GM10266 (cell line): ENCODE data around the gene GPBP1.
"Not testable (repeated sequence)": the region's sequence is repeated elsewhere in the genome, so short reads cannot be mapped to it uniquely, and the experiment has no call there.

ENCODE experiments used
- DNase-seq: peaks from one replicate; pipeline ENCODE4 v3.0.0; 2012; ENCODE audit errors: extremely low spot score
- TF ChIP-seq, protein P1 (sequence below): IDR thresholded peaks from 2 replicates; pipeline ENCODE4 v1.5.1; 2012; ENCODE audit warnings: mild to moderate bottlenecking, low read depth; ENCODE audit not compliant: control insufficient read depth, insufficient read depth; ENCODE audit errors: missing control alignments

Gene GPBP1

DNA sequence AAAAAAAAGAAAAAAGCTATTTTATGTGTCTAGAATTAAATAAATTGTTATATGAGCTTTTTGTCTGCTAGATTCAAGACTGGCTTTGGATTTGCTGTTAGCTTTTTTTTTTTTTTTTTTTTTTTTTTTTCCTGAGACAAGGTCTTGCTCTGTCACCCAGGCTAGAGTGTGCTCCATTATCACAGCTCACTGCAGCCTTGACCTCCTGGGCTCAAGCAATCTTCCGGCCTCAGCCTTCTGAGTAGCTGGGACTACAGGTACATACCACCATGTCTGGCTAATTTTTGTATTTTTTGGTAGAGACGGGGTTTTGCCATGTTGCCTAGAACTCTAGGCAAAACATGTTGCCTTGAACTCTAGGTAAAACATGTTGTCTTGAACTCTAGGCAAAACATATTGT is 16.7 kb downstream of the GPBP1 start:
- TF ChIP-seq, protein P1, sequence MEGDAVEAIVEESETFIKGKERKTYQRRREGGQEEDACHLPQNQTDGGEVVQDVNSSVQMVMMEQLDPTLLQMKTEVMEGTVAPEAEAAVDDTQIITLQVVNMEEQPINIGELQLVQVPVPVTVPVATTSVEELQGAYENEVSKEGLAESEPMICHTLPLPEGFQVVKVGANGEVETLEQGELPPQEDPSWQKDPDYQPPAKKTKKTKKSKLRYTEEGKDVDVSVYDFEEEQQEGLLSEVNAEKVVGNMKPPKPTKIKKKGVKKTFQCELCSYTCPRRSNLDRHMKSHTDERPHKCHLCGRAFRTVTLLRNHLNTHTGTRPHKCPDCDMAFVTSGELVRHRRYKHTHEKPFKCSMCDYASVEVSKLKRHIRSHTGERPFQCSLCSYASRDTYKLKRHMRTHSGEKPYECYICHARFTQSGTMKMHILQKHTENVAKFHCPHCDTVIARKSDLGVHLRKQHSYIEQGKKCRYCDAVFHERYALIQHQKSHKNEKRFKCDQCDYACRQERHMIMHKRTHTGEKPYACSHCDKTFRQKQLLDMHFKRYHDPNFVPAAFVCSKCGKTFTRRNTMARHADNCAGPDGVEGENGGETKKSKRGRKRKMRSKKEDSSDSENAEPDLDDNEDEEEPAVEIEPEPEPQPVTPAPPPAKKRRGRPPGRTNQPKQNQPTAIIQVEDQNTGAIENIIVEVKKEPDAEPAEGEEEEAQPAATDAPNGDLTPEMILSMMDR = no peak
- no peak for DNase-seq

DNA sequence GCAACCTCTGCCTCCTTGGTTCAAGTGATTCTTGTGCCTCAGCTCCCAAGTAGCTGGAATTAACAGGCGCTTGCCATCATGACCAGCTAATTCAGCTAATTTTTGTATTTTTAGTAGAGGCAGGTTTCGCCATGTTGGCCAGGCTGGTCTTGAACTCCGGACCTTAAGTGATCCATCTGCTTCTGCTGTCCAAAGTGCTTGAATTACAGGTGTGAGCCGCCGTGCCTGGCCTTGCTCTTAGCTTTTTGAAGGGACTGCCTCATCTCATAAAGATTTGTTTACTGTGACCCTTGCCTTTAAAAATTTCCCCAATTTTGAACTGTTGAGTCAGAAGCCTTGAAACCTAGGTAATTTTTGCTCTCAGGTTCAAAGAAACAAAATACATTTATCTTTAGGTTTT is 17.3 kb downstream of the GPBP1 start:
- no peak for DNase-seq
- TF ChIP-seq, protein P1 = no peak

DNA sequence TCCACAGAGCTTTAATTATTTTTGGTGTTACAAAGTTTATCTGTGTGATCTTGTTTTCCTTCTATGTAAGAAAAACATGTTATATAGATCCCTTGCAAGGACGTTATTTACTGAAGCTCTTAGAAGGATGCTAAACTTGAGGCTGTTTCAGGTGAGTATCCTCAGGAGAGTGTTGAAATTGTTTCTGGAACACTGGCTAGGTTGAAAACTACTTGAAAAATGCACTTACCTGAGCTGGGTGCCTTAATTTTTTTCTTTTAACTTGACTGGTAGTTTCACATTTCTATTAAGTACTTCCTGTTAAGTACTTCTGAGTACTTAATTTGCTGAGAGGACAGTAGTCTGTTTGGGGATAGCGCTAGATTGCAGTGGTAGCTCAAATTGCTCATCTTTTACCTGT is 18.1 kb downstream of the GPBP1 start:
- TF ChIP-seq, protein P1 = no peak
- DNase-seq = no peak

DNA sequence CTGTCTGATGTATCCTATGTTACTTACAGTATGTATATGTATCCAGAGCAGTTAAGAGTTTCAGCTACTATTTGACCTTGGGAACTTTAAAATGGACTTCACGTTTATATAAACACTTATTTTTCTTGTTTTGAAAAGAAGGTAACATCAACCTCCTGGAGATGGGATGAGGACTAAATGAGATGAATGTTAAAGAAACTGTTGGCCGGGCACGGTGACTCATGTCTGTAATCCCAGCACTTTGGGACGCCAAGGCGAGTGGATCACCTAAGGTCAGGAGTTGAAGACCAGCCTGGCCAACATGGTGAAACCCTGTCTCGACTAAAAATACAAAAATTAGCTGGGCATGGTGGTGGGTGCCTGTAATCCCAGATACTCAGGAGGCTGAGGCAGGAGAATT is 19.0 kb downstream of the GPBP1 start:
- not testable (repeated sequence) for DNase-seq

DNA sequence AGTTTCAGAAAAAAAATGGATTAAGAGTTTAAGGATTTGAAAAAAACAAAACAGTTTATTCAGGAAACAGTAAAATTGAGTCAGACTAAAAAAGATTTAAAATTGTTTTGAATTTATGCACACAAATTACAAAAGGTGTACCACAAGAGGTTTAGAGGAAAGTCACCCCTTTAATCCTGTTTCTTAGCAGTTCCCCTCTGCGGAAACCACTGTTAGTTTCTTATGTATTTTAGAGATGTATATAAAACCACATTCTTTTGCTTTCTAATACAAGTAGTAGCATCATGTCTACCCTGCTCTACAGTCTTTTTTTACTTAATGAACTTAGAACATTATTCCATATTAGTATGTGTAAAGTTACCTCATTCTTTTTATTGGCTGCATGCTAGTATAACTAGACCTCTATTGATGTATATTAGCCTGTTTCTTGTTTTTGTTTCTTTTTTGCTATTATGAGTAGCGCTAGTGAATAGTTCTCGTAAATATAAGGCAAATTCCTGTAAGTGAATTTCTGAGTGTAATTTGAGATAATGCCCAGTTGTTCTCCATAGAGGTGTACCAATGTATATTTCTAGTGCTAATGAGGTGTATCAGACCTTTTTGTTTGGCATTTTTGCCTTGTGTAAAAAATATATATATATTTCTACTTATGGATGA is 20.0 kb downstream of the GPBP1 start:
- TF ChIP-seq, protein P1 = no peak
- DNase-seq = peak; percentile 5

DNA sequence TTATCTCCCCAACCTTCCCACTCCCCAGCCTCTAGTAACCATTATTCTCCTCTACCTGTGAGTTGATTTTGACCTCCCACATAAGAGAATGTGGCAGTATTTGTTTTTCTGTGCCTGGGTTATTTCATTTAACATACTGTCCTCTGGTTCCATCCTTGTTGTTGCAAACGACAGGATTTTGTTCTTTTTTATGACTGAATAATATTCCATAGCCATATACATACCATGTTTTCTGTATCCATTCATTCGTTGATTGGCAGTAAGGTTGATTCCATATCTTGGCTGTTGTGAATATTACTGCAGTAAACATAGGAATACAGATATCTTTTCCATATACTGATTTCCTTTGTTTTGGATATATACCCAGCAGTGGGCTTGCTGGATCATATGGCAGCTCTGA is 20.8 kb downstream of the GPBP1 start:
- DNase-seq = no peak
- TF ChIP-seq, protein P1 = no peak

DNA sequence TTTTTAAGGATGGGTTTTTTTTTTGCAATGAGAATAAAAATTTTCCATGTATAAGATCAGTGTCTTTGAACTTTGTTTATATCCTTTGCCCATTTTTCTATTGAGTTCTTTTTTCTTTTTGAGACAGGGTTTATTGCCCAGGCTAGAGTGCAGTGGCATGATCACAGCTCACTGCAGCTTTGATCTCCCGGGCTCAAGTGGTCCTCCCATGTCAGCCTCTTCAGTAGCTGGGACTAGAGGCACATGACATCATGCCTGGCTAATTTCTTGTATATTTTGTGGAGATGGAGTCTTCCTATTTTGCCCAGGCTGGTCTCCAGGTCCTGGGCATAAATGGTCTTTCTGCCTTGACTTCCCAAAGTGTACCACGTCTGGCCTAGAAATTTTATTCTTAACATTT is 21.2 kb downstream of the GPBP1 start:
- no peak for DNase-seq
- TF ChIP-seq, protein P1 = no peak

DNA sequence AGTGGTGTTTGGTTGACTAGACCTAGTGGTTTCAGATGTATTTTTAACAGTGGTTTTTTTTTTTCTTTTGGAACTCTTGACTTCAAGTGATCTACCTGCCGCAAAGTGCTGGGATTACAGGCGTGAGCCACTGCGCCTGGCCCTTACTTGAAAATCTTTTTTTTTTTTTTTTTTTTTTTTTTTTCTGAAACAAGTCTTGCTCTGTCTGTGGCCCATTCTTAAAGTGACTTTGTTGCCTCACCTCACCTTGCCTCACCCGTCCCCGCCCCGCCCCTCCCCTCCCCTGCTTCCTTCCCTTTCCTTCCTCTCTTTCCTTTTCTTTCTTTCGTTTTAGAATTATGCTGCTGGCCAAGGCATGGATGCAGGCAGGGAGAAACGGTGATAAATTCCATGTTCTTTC is 26.0 kb downstream of the GPBP1 start:
- TF ChIP-seq, protein P1 = no peak
- no peak for DNase-seq
